ENCODE data around the gene NHSL2.

Gene NHSL2

GRCh38 chrX:72128881-72129280 is 218.2 kb downstream of the NHSL2 start:
- DNase-seq, result peak; percentile 17
- no peak overlapping the region for H3K4me3 ChIP-seq (ENCODE audit: low read depth in 1 of 2, low read length in 2 of 2)
- TF ChIP-seq EZH2 (IDR thresholded peaks at IDR 0.05; ENCODE audit: borderline replicate concordance, low read depth, low read length, severe bottlenecking), result no peak
- TF ChIP-seq, protein P1, sequence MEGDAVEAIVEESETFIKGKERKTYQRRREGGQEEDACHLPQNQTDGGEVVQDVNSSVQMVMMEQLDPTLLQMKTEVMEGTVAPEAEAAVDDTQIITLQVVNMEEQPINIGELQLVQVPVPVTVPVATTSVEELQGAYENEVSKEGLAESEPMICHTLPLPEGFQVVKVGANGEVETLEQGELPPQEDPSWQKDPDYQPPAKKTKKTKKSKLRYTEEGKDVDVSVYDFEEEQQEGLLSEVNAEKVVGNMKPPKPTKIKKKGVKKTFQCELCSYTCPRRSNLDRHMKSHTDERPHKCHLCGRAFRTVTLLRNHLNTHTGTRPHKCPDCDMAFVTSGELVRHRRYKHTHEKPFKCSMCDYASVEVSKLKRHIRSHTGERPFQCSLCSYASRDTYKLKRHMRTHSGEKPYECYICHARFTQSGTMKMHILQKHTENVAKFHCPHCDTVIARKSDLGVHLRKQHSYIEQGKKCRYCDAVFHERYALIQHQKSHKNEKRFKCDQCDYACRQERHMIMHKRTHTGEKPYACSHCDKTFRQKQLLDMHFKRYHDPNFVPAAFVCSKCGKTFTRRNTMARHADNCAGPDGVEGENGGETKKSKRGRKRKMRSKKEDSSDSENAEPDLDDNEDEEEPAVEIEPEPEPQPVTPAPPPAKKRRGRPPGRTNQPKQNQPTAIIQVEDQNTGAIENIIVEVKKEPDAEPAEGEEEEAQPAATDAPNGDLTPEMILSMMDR (IDR thresholded peaks at IDR 0.05; ENCODE audit: borderline replicate concordance, extremely low read depth, low read length, poor library complexity, severe bottlenecking), result peak; percentile 52
- no peaks in the 10 kb centered on the region for H3K4me1 ChIP-seq (ENCODE audit: insufficient read depth, low read length)
- H3K9ac ChIP-seq (ENCODE audit: low read depth, low read length), result no peak overlapping the region
- H4K20me1 ChIP-seq (ENCODE audit: insufficient read depth, low read length), result no peaks in the 10 kb centered on the region
- no peaks in the 10 kb centered on the region for H3K9me3 ChIP-seq (ENCODE audit: insufficient read depth, low read length, severe bottlenecking)
- no peak overlapping the region for H3K4me2 ChIP-seq (ENCODE audit: insufficient read depth, low read length)
- H3K36me3 ChIP-seq (ENCODE audit: insufficient read depth, low read length), result no peaks in the 10 kb centered on the region
- no peaks in the 10 kb centered on the region for H3K79me2 ChIP-seq (ENCODE audit: insufficient read depth, low read length)
- H3K27me3 ChIP-seq (ENCODE audit: insufficient read depth, low read length, poor library complexity), result no peaks in the 10 kb centered on the region
- H2AFZ ChIP-seq (ENCODE audit: low read depth, low read length), result no peak overlapping the region
- peak; percentile 58; the same call in 2 of the 3 replicates for ATAC-seq (ENCODE audit: insufficient read depth, low read depth)
- H3K27ac ChIP-seq (ENCODE audit: low read length), result no peak overlapping the region

DNA sequence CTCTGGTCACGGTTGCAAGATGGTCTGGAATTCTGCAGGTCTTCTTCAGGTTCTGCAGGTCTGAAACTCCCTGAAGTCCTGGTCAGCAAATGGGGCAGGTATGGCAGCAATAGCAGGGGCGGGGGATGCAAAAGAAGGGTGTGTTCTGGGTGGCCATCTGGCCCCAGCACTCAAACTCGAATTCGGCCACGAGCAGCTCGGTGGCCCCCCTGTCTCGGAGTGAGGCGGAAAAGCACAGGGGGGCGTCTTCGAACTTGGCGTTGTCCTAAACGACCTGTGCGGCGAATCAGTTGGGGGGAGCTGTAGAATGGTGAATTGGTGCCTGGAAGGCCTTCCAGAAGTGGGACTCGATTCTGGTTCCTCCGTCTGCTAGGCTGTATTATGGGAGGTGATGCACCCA is 219.0 kb downstream of the NHSL2 start:
- Histone ChIP-seq H4K20me1 (ENCODE audit: insufficient read depth, low read length) (no peaks in the 10 kb centered on the region), H3K27me3 (ENCODE audit: insufficient read depth, low read length, poor library complexity) (no peaks in the 10 kb centered on the region), H3K27ac (ENCODE audit: low read length) (no peak overlapping the region), H3K9ac (ENCODE audit: low read depth, low read length) (no peak overlapping the region), H3K4me3 (ENCODE audit: low read depth in 1 of 2, low read length in 2 of 2) (no peak overlapping the region), H2AFZ (ENCODE audit: low read depth, low read length) (no peak overlapping the region), H3K79me2 (ENCODE audit: insufficient read depth, low read length) (no peaks in the 10 kb centered on the region), H3K4me1 (ENCODE audit: insufficient read depth, low read length) (no peaks in the 10 kb centered on the region), H3K4me2 (ENCODE audit: insufficient read depth, low read length) (no peak overlapping the region), H3K36me3 (ENCODE audit: insufficient read depth, low read length) (no peaks in the 10 kb centered on the region), H3K9me3 (ENCODE audit: insufficient read depth, low read length, severe bottlenecking) (no peaks in the 10 kb centered on the region)
- ATAC-seq (ENCODE audit: insufficient read depth, low read depth) (no peak), DNase-seq (no peak)
- TF ChIP-seq, protein P1 (IDR thresholded peaks at IDR 0.05; ENCODE audit: borderline replicate concordance, extremely low read depth, low read length, poor library complexity, severe bottlenecking), result no peak
- TF ChIP-seq EZH2 (IDR thresholded peaks at IDR 0.05; ENCODE audit: borderline replicate concordance, low read depth, low read length, severe bottlenecking), result no peak

DNA sequence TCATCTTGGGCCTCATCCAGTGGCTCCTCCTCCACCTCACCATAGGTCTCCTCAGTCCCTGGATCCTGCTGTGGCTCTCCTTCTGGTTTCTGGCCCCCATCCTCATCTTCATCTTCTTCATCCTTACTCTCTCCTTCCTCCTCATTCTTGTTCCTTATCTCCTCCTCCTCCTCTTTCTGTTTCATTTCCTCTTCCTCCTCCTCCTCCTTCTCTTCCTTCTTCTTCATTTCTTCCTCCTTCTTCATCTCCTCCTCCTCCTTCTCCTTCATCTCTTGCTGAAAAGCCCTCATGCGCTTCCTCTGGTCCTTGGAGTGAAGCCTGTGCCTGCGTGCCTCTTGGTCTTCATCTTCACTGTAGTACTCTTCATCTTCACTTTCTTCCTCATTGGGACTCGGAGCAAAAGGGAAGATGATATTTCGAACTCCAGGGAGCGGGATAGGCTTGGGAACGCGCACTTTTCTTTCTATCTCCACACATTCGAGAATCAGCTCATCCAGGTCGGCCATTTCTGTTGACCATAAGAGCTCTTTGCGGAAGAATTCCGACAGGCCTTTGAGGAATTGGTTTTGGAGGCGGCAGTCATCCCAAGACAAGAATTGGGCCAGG is 219.6 kb downstream of the NHSL2 start:
- Histone ChIP-seq H4K20me1 (ENCODE audit: insufficient read depth, low read length) (no peaks in the 10 kb centered on the region), H3K27me3 (ENCODE audit: insufficient read depth, low read length, poor library complexity) (no peaks in the 10 kb centered on the region), H3K79me2 (ENCODE audit: insufficient read depth, low read length) (no peaks in the 10 kb centered on the region), H3K27ac (ENCODE audit: low read length) (no peak overlapping the region), H3K36me3 (ENCODE audit: insufficient read depth, low read length) (no peaks in the 10 kb centered on the region), H2AFZ (ENCODE audit: low read depth, low read length) (no peak overlapping the region), H3K9me3 (ENCODE audit: insufficient read depth, low read length, severe bottlenecking) (no peaks in the 10 kb centered on the region), H3K4me3 (ENCODE audit: low read depth in 1 of 2, low read length in 2 of 2) (no peak overlapping the region), H3K4me2 (ENCODE audit: insufficient read depth, low read length) (no peak overlapping the region), H3K9ac (ENCODE audit: low read depth, low read length) (no peak overlapping the region), H3K4me1 (ENCODE audit: insufficient read depth, low read length) (no peaks in the 10 kb centered on the region)
- ATAC-seq (ENCODE audit: insufficient read depth, low read depth) (no peak), DNase-seq (no peak)
- TF ChIP-seq EZH2 (IDR thresholded peaks at IDR 0.05; ENCODE audit: borderline replicate concordance, low read depth, low read length, severe bottlenecking), result no peak
- TF ChIP-seq, protein P1 (IDR thresholded peaks at IDR 0.05; ENCODE audit: borderline replicate concordance, extremely low read depth, low read length, poor library complexity, severe bottlenecking), result no peak

Measured in DND-41 (cell line).